Endothelial cell of umbilical vein (primary cell): ENCODE measurements around the gene DPP6.

Experiments used
- CTCF ChIP-seq, 2 donors: IDR thresholded peaks; 1 replicate in 1 of 2; 2 replicates in 1 of 2; pipeline ENCODE4 v1.5.1; 2011; ENCODE audit warnings: low read length in 2 of 2, mild to moderate bottlenecking in 2 of 2, moderate library complexity in 2 of 2, control low read depth in 1 of 2, inconsistent platforms in 1 of 2, low read depth in 1 of 2; ENCODE audit not compliant: insufficient read depth in 1 of 2; ENCODE audit errors: extremely low read depth in 1 of 2
- MAX ChIP-seq: IDR thresholded peaks from 2 replicates; pipeline ENCODE4 v1.6.1; 2011; ENCODE audit not compliant: insufficient read depth, insufficient read length

GRCh38 chr7:154394804-154395203, 342.6 kb downstream of the DPP6 start:
- no peak for TF ChIP-seq MAX
- TF ChIP-seq CTCF (IDR thresholded peaks at IDR 0.05; ENCODE audit: extremely low read depth in 1 of 2, insufficient read depth in 1 of 2, low read depth in 1 of 2, low read length in 2 of 2) = no peak
